PC-9 (cell line): ENCODE measurements around the gene PAM.

Source experiments
- CTCF ChIP-seq: fragments of 200-600 bp; sonication (generic); conservative IDR thresholded peaks from 2 replicates; pipeline ENCODE4 v1.6.1; 2017; ENCODE audit warnings: mixed run types, antibody characterized with exemption, mild to moderate bottlenecking, moderate library complexity
- EZH2 ChIP-seq: fragments of 200-600 bp; sonication (generic); IDR thresholded peaks from 2 replicates; pipeline ENCODE4 v1.8.0; 2017; ENCODE audit warnings: antibody characterized with exemption, low read depth

GRCh38 chr5:102760815-102761214 is 5.7 kb downstream of the PAM start:
- no peak for TF ChIP-seq CTCF
- TF ChIP-seq EZH2: no peak
